IMR-90 (cell line): ENCODE data around the gene ALDH6A1. TPM values are rescaled to one million over a fixed set of nuclear protein-coding genes. Genes with fewer than 3 reads are reported as not detected.

Experiments
- ATAC-seq: fragments of 200-7000 bp; cut with Tn5 transposase; 2 replicates; pipeline ENCODE4 v1.9.1; 2020; ENCODE audit warnings: low read depth, mild to moderate bottlenecking, moderate library complexity
- BruUV-seq: library from RNA; stranded (reverse); fragments of 400-500 nt; replicated peaks from 2 replicates; lab custom pipeline; 2021; lab: Mats Ljungman, UMichigan
- CTCF ChIA-PET: fragments of 300-600 bp; formaldehyde crosslinking; extraction: SDS; loops from one replicate; lab custom pipeline; 2021; ENCODE audit warnings: antibody characterized with exemption; lab: Yijun Ruan, JAX
- POLR2A ChIA-PET: fragments of 300-600 bp; sonication (Branson Sonifier 250); formaldehyde crosslinking; loops from one replicate; lab custom pipeline; 2022; ENCODE audit warnings: antibody characterized with exemption; ENCODE audit not compliant: unreplicated experiment; lab: Charles Lee
- DNase-seq: peaks from one replicate; pipeline ENCODE4 v3.0.0; 2013
- H2AFZ ChIP-seq: replicated peaks from 2 replicates; pipeline ENCODE3; 2013; ENCODE audit warnings: low read length, mild to moderate bottlenecking; ENCODE audit not compliant: poor library complexity
- H2AK5ac ChIP-seq: 2 replicates; pipeline ENCODE4 v1.6.1; 2013; ENCODE audit warnings: low read depth, low read length, inconsistent platforms
- H2AK9ac ChIP-seq: replicated peaks from 2 replicates; pipeline ENCODE3; 2013; ENCODE audit warnings: mild to moderate bottlenecking, low read depth, low read length, moderate library complexity; ENCODE audit not compliant: poor library complexity
- H2BK120ac ChIP-seq: 2 replicates; pipeline ENCODE4 v1.6.1; 2013; ENCODE audit warnings: low read depth, low read length, inconsistent platforms
- H2BK15ac ChIP-seq: 3 replicates; pipeline ENCODE4 v1.6.1; 2013; ENCODE audit warnings: low read depth, low read length, inconsistent platforms
- H2BK20ac ChIP-seq: 2 replicates; pipeline ENCODE4 v1.6.1; 2013; ENCODE audit warnings: low read depth, mild to moderate bottlenecking, inconsistent platforms, low read length, moderate library complexity
- H2BK5ac ChIP-seq: 2 replicates; pipeline ENCODE4 v1.6.1; 2013; ENCODE audit warnings: mild to moderate bottlenecking, low read depth, low read length, inconsistent platforms; ENCODE audit not compliant: poor library complexity, severe bottlenecking
- H3K14ac ChIP-seq: replicated peaks from 2 replicates; pipeline ENCODE4 v1.6.1; 2013; ENCODE audit warnings: low read depth, low read length, inconsistent platforms
- H3K18ac ChIP-seq: 2 replicates; pipeline ENCODE4 v1.6.1; 2013; ENCODE audit warnings: low read depth, low read length, control low read depth
- H3K23ac ChIP-seq: 2 replicates; pipeline ENCODE4 v1.6.1; 2013; ENCODE audit warnings: low read depth, low read length, inconsistent platforms
- H3K27ac ChIP-seq: 2 replicates; pipeline ENCODE4 v1.5.1; 2013; ENCODE audit warnings: mild to moderate bottlenecking, control low read depth, low read length; ENCODE audit not compliant: insufficient read depth
- H3K27me3 ChIP-seq: 2 replicates; pipeline ENCODE4 v1.6.1; 2013; ENCODE audit warnings: low read length; ENCODE audit not compliant: control insufficient read depth, insufficient read depth
- H3K36me3 ChIP-seq: 2 replicates; pipeline ENCODE4 v1.6.1; 2013; ENCODE audit warnings: low read length, mixed read lengths; ENCODE audit not compliant: control insufficient read depth, insufficient read depth
- H3K4ac ChIP-seq: 2 replicates; pipeline ENCODE4 v1.6.1; 2013; ENCODE audit warnings: low read depth, low read length, inconsistent platforms
- H3K4me1 ChIP-seq: 2 replicates; pipeline ENCODE4 v1.6.1; 2013; ENCODE audit warnings: low read length, mixed read lengths; ENCODE audit not compliant: control insufficient read depth, insufficient read depth
- H3K4me2 ChIP-seq: 2 replicates; pipeline ENCODE4 v1.6.1; 2013; ENCODE audit warnings: low read depth, mild to moderate bottlenecking, control low read depth, low read length, moderate library complexity
- H3K4me3 ChIP-seq: 2 replicates; pipeline ENCODE4 v1.5.1; 2013; ENCODE audit warnings: low read depth, mild to moderate bottlenecking, control low read depth, low read length, moderate library complexity; ENCODE audit not compliant: insufficient read depth
- H3K56ac ChIP-seq: 2 replicates; pipeline ENCODE4 v1.6.1; 2013; ENCODE audit warnings: low read length, inconsistent platforms; ENCODE audit not compliant: insufficient read depth; ENCODE audit errors: extremely low read depth
- H3K79me1 ChIP-seq, 2 experiments: 2 replicates each; pipeline ENCODE4 v1.6.1; 2013; ENCODE audit warnings: low read length in 2 of 2, inconsistent platforms in 1 of 2, low read depth in 1 of 2
- H3K9ac ChIP-seq: 2 replicates; pipeline ENCODE4 v1.6.1; 2013; ENCODE audit warnings: low read depth, low read length, control low read depth
- H3K9me1 ChIP-seq: 2 replicates; pipeline ENCODE4 v1.6.1; 2013; ENCODE audit warnings: low read length, inconsistent platforms; ENCODE audit not compliant: insufficient read depth
- H3K9me3 ChIP-seq: 2 replicates; pipeline ENCODE4 v1.6.1; 2013; ENCODE audit warnings: low read length; ENCODE audit not compliant: control insufficient read depth, insufficient read depth
- H4K20me1 ChIP-seq: 2 replicates; pipeline ENCODE4 v1.6.1; 2013; ENCODE audit warnings: low read length, inconsistent platforms; ENCODE audit not compliant: insufficient read depth
- H4K5ac ChIP-seq: 2 replicates; pipeline ENCODE4 v1.6.1; 2013; ENCODE audit warnings: mild to moderate bottlenecking, low read depth, low read length, control low read depth
- H4K8ac ChIP-seq, 2 experiments: 2 replicates each; pipeline ENCODE4 v1.6.1; 2013; ENCODE audit warnings: low read depth in 2 of 2, low read length in 2 of 2, control low read depth in 1 of 2, inconsistent platforms in 1 of 2
- H4K91ac ChIP-seq: 2 replicates; pipeline ENCODE4 v1.6.1; 2013; ENCODE audit warnings: low read depth, low read length, inconsistent platforms; ENCODE audit not compliant: insufficient read depth
- BHLHE40 ChIP-seq: fragments of 150-350 bp; IDR thresholded peaks from 2 replicates; pipeline ENCODE4 v1.6.1; 2016; ENCODE audit warnings: mild to moderate bottlenecking, low read depth, low read length
- CEBPB ChIP-seq: IDR thresholded peaks from 2 replicates; pipeline ENCODE4 v1.6.1; 2012; ENCODE audit warnings: low read depth, low read length, improper control_type of control experiment
- FOS ChIP-seq: fragments of 150-350 bp; IDR thresholded peaks from 2 replicates; pipeline ENCODE4 v1.6.1; 2016; ENCODE audit warnings: low read depth, low read length
- MXI1 ChIP-seq: IDR thresholded peaks from 2 replicates; pipeline ENCODE4 v1.6.1; 2012; ENCODE audit warnings: low read depth, mild to moderate bottlenecking, low read length, moderate library complexity, borderline replicate concordance
- SMC3 ChIP-seq: fragments of 150-350 bp; IDR thresholded peaks from 2 replicates; pipeline ENCODE4 v1.6.1; 2016; ENCODE audit warnings: low read depth, mild to moderate bottlenecking, antibody characterized with exemption, low read length, moderate library complexity
- WGBS, 2 experiments: methylation state at CpG; one replicate each; pipeline versions ENCODE4 v1.1.5 to v1.1.7; 2013; ENCODE audit warnings: missing lambda C conversion rate in 2 of 2; ENCODE audit not compliant: insufficient read length in 1 of 2; ENCODE audit errors: extremely low coverage in 2 of 2; 5-methylcytosine and 5-hydroxymethylcytosine counted together
- dilution Hi-C: fragments of 300-500 bp; cut with HindIII; formaldehyde crosslinking; loops from one replicate; pipeline ENCODE4 v1.14.3; 2018; ENCODE audit warnings: low sequenced_read_pairs; ENCODE audit not compliant: unreplicated experiment
- in situ Hi-C: fragments of 300-500 bp; cut with MboI; formaldehyde crosslinking; loops from 3 replicates; pipeline ENCODE4 v1.14.3; 2019; ENCODE audit warnings: low sequenced_read_pairs, inconsistent platforms, mixed read lengths
- intact Hi-C: fragments of 100-400 bp; cut with micrococcal nuclease; formaldehyde crosslinking; loops from 2 replicates; pipeline ENCODE4 v1.10.0; 2022
- polyA plus RNA-seq, 3 experiments: library from polyadenylated mRNA; depleted of rRNA; stranded (reverse); fragments of >200 nt; gene quantifications; 2 replicates each; pipeline ENCODE4 v1.2.3, GENCODE V29; 2012; ENCODE audit warnings: low replicate concordance in 1 of 3
- total RNA-seq: library from RNA; depleted of rRNA; stranded (reverse); fragments of >200 nt; gene quantifications from 2 replicates; pipeline ENCODE4 v1.2.3, GENCODE V29; 2012

ALDH6A1 gene
- total and polyA plus RNA-seq, 2 of the 4 experiments (the other 2 are of a cell fraction), result 6.0 to 15.1 TPM

DNA sequence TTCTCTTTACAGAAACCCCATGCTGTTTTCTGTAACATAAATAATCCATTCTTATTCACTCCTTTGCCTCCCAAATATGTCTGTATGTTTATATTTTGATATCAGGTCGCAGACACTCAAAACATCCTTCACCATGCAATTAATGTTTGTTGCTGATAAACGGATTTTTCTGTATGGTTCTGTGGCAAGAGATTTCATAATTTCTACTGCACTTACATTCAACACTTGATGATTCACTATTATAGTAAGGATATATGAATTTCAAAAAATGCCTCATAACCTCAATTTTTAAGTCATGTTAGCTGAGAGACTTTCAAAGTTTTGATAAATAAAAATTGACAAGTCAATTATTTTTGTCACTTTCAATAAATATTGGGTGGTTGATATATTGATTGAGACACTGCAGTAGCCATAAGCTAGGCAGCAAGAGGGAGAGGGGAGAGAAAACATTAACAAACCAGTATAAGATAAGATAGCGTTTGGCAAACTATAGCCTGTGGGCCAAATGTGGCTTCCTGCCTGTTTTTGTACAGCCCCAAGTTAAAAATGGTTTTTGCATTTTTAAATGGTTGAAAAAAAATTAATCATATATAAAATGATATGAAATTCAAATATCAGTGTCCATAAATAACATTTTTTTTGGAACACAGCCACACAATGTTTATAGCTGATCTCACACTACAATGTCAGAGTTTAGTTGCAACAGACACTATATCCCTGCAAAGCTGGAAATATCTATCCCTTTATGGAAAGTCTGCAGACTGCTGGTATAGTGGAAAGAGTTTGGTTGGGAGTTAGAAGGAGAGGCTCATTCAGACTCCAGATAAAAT lies 18.3 kb downstream of the ALDH6A1 start:
- H2BK15ac ChIP-seq, result no peak overlapping the region
- in situ Hi-C loops, result no loop called here
- H3K4me2 ChIP-seq, result peak overlapping the region; percentile 38; the same call in 1 of the 2 replicates
- intact Hi-C loops, result no loop called here
- H4K5ac ChIP-seq, result no peak overlapping the region
- BruUV-seq, result no TSS peak
- no peak overlapping the region for H2BK120ac ChIP-seq
- no peak overlapping the region for H3K4me3 ChIP-seq
- H3K9ac ChIP-seq, result no peak overlapping the region
- H3K9me1 ChIP-seq, result no peaks in the 10 kb centered on the region
- H2AK9ac ChIP-seq, result no peak overlapping the region
- peak; percentile 56 for ATAC-seq
- POLR2A ChIA-PET, result no interaction called here
- no peak overlapping the region for H4K91ac ChIP-seq
- H4K8ac ChIP-seq, result no peak overlapping the region
- H2BK20ac ChIP-seq, result no peak overlapping the region; the same call in 1 of the 2 replicates
- H3K56ac ChIP-seq, result no peak overlapping the region
- peak; percentile 89 for TF ChIP-seq CEBPB
- no peak for TF ChIP-seq MXI1
- TF ChIP-seq BHLHE40, result 0 out of 2 replicates have a peak, but pooled peaks have one; percentile 4
- no peak for TF ChIP-seq FOS
- no peak for TF ChIP-seq SMC3
- 0 out of 2 replicates have a peak, but pooled peaks cover 4% of the 10 kb centered on the region for H4K20me1 ChIP-seq
- no peak overlapping the region for H2AK5ac ChIP-seq
- H3K14ac ChIP-seq, result no peak overlapping the region
- no peak overlapping the region for H2AFZ ChIP-seq
- no CpG with 5 or more reads among the region's 3 CpGs for WGBS, 2 experiments
- H2BK5ac ChIP-seq, result peak overlapping the region; percentile 22
- no peaks in the 10 kb centered on the region for H3K27me3 ChIP-seq
- dilution Hi-C loops, result no loop called here
- no peaks in the 10 kb centered on the region for H3K9me3 ChIP-seq
- no peak overlapping the region for H3K4ac ChIP-seq
- CTCF ChIA-PET, result no interaction called here
- no peaks in the 10 kb centered on the region for H3K79me1 ChIP-seq
- H3K36me3 ChIP-seq, result peaks cover 5% of the 10 kb centered on the region
- H3K4me1 ChIP-seq, result peaks cover 19% of the 10 kb centered on the region
- H3K27ac ChIP-seq, result no peak overlapping the region
- DNase-seq, result peak; percentile 78
- H3K18ac ChIP-seq, result no peak overlapping the region; the same call in 1 of the 2 replicates
- H3K23ac ChIP-seq, result no peak overlapping the region
